H1 (cell line): Measurements from ENCODE around the gene ANKS1B. TPM values are rescaled to one million over a fixed set of nuclear protein-coding genes. Genes with fewer than 3 reads are reported as not detected.

Experiments
- CBX8 ChIP-seq: fragments of 300-800, 300-1000 bp; sonication (generic); IDR thresholded peaks from 2 replicates; pipeline ENCODE4 v1.7.1; 2016; ENCODE audit warnings: low read depth, low read length, borderline replicate concordance
- polyA plus RNA-seq, 7 experiments: library from polyadenylated mRNA; depleted of rRNA in 3 of 7; stranded (reverse) in 5 of 7; unstranded in 2 of 7; fragments of >200 nt in 5 of 7; fragments of 200-250 nt in 2 of 7; gene quantifications; 1 replicate in 5 of 7; 2 replicates in 1 of 7; 4 replicates in 1 of 7; pipeline versions ENCODE4 v1.2.1 to v1.2.3, GENCODE V29; 2011 to 2013; ENCODE audit warnings: missing spikeins in 2 of 7, mixed read lengths in 2 of 7
- total RNA-seq: library from RNA; stranded (reverse); fragmentation: NEBNext Ultra II Directional; extraction: Animal tissue kit (Norgen Biotek cat#: 25700); gene quantifications from 2 replicates; pipeline ENCODE4 v1.2.1, GENCODE V29; 2021

The ANKS1B gene
- total and polyA plus RNA-seq, 2 of the 8 experiments (the other 6 are each of a cell fraction or from before 2014, with no cell fraction given) = 2.7 to 6.1 TPM

- no peak for TF ChIP-seq CBX8
These were observed 304.5 kb downstream of the ANKS1B start (continued) for GRCh38 chr12:99680276-99680675.
